Measurements from ENCODE around the gene PTCH1.

PTCH1 gene

DNA sequence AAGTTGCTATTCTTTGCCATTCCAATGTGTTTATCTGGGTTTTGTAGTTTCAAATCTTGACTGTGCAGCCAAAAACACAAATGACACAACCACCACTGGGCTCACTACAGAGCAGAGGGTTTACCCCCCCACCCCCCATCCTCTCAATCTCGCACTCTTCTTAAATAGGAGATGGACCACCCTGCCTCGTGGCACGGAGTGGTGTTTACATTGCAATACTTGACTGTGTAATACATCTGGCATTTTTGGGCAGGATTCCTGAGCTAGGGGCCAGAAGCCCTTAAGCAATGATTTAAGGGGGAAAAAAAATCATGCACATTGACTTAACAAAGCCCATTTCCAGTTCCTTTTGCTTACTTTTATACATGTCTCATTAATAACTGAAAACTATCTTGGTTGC, 19.0 kb downstream of the PTCH1 start:
- DNase-seq: no peak

DNA sequence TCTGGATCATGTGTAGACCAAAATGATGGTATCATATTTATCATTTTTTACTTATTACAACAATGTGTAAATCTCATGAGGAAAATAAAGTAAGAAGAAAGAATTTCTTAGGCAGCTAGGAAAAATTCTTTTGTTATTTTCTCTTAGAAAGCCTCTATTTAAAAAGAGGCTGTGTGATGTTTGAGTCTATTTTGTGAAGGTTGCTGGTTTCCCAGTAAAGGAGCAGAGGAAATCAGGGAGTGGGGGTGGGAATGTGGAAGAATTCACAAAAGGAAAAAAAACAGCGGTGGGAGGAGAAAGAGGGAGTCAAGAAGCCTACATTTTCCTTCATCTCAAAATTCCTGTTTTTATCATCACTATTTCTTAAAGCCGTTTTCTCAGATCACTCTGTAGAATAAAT, 20.1 kb downstream of the PTCH1 start:
- no peak for DNase-seq

DNA sequence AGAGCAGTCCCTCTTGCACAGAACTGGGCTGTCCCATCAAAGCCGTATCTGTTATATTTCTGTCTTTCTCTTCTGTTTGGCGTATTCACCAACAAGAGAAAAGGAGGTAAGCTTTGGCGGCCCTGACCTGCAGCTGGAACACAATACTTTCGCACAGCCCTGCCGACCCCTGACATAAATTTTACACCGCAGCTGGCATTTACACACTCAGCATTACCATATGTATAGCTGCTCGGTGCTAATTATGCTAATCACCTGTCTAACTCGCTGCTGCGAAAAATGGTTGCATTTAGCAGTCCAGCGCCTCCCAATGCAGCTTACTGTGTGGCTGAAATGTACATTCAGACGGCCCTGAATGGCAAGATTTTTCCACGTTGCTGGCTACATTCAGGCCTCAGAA, 20.8 kb downstream of the PTCH1 start:
- no peak for DNase-seq

DNA sequence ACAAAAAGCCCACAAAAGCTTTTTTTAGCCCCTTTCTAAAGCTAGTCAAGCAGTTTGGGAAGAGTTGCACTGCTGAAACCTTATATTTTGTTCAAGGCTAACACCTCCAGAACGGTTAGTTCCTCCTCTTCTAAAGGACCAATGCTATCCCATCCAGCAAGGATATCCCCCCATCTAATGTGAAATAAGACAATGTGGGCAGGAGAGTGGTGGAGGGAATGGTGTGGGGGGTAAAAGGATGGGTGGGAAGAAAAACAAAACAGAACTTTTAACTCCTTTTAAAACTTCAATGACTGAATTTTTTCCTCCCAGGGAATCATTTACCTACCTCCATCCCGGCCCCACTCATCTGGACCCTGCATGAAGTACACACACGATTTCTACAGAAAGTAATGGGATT, 21.2 kb downstream of the PTCH1 start:
- DNase-seq: no peak

DNA sequence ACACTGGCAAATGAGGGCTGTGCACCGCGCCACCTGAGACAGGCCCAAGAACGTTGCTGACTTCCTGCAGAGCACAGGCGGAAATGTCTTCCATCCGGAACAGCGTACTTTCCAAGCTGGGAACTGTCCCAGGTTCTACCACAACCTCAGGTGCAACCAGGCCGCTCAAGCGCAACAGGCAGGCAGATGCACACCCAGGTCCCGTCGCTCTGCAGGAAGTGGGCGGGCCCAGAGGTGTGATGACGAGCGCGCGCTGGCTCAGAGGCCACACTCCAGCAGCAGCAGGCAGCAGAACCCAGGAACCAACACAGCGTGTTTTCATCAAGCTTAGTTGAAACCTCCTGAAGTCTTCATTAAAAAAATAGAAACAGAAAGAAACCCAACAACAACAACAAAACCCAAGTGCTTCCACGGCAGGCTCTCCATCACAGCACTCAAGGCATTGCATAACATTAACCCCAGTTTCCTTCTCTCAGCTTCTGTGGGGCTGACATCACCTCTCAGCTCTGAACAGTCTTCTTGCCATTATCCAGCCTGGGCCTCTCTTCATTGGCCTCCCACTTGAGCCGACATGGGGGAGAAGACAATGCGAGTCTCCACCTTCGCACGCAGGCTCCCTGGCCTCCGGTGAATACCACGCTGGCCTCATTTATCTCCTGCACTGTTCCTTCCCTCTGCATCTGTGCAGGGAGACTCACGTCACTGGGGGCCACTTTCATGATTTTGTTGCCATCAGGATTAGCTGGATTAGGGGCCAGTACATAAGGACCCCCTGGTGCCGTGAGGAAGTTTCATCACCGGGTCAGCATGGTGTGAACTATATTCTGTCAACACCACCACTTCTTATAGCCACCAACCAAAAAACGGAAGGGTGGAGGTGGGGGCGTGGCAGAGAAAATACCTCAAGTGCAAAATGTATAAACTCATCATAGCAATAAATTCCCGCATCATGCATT, 22.1 kb downstream of the PTCH1 start:
- DNase-seq: peak; percentile 78

DNA sequence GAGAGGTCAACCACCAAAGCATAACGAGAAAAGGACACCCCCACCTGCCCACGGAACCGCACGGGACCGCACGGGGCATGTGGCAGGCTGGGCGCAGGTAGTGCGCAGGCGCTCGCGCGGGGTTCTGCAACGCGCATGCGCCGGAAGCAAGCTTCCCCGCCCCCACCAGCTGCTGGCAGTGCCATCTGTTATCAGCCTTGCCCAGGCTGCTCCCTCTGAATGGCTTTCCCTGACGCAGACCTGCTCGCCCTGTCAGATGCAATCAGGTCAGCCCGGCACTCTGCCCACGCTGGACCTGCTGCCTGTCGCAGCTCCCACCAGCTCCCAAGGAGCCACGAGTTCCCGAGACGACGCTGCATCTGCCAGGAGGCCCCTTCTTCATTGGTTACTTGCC, 22.8 kb downstream of the PTCH1 start:
- no peak for DNase-seq

DNA sequence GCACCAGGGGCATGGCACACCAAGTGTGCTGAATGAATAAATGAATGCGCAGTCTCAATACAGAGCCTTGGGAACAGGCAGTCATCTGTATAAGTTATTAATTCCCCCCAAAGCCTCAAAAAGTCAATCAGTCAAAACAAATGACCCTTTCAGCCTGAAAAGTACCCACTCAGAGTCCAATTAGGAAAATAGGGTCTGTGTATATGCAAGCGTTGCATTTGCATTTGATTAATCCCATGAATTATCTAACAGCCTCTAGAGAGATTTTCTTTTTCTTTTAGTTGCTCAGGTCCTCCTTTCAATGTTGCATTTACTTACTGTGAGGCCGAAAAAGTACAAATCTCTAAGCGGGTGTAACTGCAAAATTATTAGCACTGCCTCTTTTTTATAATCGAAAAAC, 23.4 kb downstream of the PTCH1 start:
- no peak for DNase-seq

DNA sequence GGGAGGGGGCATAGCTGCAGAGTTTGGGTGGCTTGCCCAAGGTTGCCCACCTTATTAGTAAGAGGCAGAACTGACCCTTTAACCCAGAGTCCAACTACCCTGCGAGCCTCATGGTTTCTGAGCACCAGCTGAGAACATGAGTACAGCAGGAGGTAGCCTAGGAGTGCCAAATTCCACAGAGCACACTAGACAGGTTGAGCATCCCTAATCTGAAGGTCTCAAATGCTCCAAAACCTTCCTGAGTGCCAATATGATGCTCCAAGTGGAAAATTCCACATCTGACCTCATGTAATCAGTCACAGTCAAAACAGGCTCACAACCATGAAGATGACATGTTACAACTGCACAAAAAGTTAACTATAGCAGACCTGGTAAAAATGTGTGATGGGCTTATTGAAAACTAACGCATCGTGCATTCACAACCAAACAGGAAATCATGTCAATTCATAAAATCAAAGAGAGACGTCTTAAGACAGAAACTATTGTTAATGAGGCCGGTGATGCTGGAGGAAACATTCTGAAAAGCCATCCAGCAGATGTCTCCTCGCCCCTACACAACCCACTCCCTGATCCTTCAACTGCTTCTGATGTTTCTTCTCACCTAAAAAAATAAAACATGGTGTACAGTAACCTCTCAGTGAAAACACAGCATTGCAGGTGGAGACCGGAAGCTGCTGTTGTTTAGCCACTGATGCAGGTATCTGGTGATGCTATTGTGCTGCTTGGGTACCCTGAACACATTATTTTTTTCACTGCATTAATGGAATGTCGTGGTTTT, 25.0 kb downstream of the PTCH1 start:
- no peak for DNase-seq

DNA sequence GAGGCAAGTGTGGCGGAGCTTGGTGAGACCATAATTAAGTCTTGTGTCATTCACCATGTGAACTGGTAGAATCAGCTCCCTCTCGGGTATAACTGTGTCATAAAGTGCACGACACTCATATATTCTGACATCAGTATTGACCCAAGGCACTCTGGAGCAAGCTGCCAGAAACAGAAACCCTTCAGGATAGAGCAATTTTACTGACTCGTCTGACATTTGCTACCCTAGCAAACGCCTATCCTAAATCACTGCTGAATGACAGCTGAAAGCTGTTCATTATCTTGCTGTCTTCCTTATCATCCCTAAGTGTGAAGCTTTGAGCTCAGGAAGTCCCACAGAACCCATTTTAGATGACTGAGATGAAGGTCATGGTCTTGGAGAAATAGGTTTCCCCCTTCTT, 27.8 kb downstream of the PTCH1 start:
- DNase-seq: no peak

DNA sequence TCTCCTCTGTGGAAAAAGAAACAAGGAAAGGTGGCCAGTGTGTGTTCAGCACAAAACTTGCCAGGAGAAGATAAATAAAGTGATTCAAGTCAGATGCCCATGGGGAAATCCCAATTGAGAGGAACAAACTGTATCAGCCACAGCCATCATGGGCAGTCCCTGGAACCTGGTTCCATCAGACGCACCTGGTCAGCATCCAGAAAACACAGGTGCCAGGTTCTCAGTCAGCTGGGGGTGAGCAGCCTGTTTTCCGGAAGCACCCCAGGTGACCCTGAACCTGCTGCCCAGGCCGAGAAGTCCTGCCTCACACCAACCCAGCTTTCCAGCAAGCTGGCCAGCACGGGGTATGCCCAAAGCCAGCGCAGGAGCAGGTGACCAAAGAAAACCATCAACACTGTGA, 30.5 kb downstream of the PTCH1 start:
- DNase-seq: no peak

DNA sequence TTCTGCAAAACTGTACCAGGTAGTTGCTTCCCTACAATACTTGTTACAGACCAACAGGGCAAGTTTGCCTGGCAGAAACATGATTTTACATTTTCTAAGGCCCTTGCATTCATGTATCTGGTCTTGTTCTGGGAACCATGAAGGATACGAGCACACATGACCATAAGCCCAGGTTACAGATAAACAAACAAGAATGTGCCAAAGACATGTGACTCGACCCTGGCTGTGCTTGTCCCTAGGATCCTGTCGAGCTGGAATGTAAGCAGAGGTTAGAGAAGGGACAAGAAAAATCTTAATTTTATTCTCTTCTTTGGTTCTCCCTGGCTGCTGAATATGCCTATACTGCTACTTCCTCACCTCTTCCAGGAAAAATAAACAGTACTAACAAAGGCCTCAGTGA, 32.5 kb downstream of the PTCH1 start:
- no peak for DNase-seq

DNA sequence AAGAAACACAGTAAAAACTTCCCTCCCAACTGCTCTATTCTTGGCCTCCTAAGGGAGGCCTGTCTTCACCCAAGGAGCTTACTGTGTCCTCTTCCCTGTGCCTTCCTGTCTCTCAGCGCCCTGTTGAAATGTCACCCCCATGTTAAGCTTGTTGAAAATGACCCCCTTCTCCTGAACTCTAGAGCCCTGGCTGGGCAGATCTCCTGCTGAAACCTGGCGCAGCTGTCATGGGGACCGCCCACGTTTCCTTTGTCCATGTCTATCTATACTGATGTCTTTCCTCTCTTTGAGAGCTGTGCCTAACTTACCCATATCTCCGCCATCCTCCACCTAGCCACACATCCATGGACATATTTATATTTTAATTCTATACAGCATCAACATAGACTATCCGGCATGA, 33.3 kb downstream of the PTCH1 start:
- DNase-seq: no peak

DNA sequence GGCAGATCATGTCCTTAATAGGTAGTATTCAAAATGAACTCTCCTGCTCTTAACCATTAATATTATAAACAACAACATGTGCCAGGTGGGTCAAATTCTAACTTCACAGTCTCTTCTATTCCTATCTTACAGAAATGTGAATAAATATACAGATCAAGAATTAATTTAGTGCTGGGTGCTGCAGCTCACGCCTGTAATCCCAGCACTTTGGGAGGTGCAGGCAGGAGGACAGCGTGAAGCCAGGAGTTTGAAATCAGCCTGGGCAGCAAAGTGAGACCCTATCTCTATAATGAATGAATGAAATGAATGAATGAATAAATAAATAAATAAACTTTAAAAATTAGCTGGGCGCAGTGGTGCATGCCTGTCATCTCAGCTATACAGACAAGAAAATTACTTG, 34.1 kb downstream of the PTCH1 start:
- DNase-seq: no peak

DNA sequence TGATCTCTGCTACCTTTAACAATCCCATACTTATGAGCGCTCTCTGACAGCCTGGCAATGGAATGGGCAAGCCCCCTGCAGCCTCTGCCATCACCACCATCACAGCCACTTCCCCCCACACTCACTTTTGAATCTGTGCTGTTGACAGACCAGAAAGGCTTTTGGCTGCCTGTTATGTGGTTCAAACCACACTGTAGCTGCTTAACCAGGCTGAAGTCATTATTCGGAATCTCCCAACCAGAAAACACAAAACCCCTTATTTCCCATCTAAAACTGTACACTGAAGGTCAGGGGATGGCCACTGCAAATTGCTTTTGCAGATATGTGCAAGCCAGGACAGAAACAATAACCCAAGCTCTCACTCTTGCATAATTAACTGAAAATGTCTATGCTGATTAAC, 35.8 kb downstream of the PTCH1 start:
- no peak for DNase-seq

DNA sequence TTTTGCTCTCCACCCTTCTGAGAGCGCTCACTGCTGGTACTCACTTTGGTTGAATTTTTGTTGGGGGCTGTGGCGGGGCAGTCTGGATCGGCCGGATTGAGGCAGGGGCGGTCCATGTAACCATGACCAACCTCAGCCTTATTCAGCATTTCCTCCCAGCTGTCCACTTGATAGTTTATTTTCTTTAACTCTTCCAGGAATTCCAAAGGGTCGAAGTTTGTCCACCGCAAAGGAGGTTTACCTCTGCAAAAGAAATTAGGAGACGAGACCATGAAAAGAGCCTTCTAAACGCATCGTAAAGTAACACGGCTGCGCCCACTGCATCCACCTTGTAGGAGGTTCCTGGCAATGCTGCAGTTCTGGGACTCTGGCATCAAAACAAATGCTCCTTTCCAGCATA, 36.4 kb downstream of the PTCH1 start:
- DNase-seq: no peak

DNA sequence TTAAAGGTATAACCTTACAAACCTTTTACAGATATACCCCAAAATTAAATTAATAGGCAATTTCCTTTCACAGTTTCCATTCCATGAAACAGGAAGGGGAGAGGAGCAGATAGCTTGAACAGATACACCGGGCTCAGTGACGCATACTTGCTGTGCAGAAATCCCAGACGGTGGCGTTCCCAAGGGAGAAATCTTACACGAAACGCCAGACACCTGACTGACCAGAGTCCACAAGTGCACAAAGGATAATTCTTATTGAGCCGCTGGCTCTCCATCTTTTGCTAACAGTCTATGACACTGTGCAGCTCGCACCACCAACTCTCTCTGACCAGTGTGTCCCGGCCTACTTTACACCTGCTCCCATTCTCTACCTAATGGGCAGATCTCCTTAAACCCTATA, 37.4 kb downstream of the PTCH1 start:
- DNase-seq: no peak

DNA sequence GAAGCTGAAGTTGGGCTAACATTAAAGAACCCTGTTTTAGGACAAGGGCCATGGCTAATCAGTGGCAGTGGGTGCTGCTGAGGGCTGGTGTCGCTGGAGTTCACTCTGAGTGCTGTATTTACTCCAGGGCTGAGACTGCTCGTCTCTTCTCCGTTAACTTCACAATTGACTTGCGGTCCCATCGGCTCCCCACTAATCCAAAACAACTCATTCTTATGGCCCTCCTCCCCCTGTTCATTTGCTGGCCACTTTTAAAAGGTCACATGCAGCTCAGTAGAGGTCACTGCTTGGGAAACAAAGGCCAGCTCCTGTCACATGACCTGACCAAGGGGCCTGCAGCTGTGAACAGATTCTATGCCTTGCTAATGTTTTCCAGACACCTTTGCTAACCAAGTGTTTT, 38.4 kb downstream of the PTCH1 start:
- no peak for DNase-seq

DNA sequence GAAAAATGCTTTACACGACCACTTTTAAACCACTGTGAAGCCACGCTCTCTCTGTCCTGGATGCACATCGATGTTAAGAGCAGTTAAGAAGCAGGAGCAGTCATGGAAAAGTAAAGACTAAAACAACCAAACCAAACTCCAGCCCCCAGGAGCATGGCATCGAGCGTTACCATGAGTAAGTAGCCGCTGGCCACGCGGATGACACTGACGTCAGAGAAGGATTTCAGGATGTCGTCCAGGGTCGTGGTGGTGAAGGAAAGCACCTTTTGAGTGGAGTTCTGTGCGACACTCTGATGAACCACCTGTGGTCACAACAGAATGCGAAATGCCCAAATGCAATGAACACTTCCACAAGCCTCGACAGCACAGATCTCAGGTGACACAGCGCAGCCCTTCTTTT, 38.9 kb downstream of the PTCH1 start:
- no peak for DNase-seq

DNA sequence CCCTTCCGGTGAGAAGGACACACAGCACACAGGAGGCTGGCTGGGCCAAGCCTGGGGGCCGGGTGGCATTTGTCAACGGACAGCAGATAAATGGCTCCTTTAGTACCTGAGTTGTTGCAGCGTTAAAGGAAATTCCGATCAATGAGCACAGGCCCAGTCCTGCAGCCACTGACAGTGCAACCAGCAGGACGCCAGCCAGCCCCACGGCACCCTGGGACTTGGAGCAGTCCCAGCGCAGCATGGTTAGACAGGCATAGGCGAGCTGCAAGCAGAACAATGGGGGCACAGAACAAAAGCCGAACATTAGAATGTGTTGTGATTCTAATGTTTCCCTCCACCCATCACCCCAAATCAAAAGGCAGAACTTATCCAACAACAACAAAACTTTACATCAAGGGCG, 39.3 kb downstream of the PTCH1 start:
- DNase-seq: no peak

DNA sequence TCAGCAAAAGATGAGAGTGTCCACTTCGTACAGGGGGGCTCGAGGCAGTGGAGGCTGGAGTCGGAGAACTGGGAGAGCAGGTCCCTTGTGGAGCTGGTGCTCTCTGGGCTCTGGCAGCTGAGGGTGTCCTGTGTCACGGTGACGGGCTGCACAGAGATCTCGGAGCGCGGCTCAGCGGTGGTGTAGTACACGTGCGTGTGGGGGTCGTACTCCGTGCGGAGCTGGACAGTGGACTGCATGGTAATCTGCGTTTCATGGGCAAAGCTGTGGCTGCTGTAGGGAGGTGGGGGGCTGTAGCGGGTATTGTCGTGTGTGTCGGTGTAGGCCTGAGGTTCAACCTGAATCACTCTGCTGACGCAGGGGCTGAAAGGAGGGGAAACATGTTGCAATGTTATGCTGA, 48.0 kb downstream of the PTCH1 start:
- DNase-seq: no peak

DNA sequence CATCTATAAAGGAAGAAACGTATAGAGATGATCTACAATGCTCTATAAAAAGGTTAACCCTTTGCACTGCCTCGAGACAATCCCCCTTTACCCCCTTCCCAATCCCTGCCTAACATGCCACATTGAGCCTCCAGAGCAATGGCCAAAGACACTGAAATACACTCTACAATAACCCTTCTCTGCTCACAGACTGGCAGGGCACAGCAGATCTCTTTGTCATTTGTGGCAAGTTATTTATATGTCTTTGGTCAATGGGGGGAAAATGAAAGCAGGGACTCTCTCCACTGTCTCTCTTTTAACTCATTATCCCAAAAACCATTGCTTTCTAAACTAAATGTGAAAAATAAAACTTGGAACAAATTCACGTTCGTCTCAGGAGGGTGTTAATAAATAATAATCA, 51.7 kb downstream of the PTCH1 start:
- DNase-seq: no peak

DNA sequence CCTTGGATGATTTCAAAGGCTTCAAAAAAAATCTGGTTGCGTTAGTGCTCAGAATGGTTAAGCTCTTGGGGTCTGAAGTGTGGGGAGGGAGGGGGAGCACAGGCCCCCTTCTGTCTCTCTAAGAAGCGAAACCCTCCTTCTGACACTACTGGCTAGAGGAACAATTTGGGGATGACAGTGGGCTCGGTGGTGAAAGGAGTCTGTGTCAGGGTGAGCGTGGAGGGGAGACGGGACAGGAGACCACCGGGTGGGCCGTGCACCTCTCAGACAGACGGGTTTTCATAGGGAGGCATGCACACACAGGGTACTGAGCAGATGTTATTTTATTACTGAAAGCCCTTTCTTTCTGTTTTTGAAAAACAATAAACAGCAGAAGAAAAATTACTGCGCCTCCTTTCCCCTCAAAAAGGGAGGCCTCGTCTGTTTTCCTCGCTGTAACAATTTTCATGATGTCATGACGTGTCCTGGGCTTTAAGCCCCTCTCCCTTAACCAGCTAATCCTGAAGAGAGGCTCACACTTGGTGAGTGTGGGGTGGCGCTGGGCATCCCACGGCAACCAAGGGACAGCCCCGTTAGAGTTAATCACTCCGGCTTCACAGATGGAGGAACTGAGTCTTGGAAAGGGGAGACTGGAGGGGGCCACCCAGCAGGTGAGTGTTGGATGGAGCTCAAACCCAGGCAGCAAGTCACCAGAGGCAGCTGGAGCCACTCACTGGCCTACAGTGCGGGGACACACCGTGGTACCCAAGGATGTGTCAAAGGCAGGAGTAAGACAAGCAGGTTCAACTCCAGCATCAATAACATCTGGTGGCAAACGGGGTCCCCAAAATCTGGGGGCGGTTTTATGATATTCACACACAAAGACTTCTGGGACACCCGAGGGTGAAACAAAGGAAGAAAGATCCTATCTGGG, 53.4 kb downstream of the PTCH1 start:
- no peak for DNase-seq
